HEK293 (cell line): ENCODE measurements around the gene PPP1R14C.

Experiments
- CTCF ChIP-seq: fragments of 450-650 bp; formaldehyde crosslinking; IDR thresholded peaks from 2 replicates; pipeline ENCODE4 v1.5.1; 2016; ENCODE audit warnings: missing biosample characterization, missing genetic modification characterization
- REPIN1 ChIP-seq: fragments of 450-650 bp; formaldehyde crosslinking; IDR thresholded peaks from 2 replicates; pipeline ENCODE4 v1.5.1; 2017; ENCODE audit warnings: missing biosample characterization, missing genetic modification characterization, low read depth
- YY1 ChIP-seq: fragments of 450-650 bp; formaldehyde crosslinking; IDR thresholded peaks from 2 replicates; pipeline ENCODE4 v1.5.1; 2018; ENCODE audit warnings: missing biosample characterization, missing genetic modification characterization
- ZBTB20 ChIP-seq: fragments of 450-650 bp; formaldehyde crosslinking; IDR thresholded peaks from 2 replicates; pipeline ENCODE4 v1.5.1; 2016; ENCODE audit warnings: missing biosample characterization, missing genetic modification characterization
- ZFP37 ChIP-seq: fragments of 450-650 bp; formaldehyde crosslinking; IDR thresholded peaks from 2 replicates; pipeline ENCODE4 v1.5.1; 2016; ENCODE audit warnings: missing biosample characterization, missing genetic modification characterization
- ZNF146 ChIP-seq: fragments of 450-650 bp; formaldehyde crosslinking; IDR thresholded peaks from 2 replicates; pipeline ENCODE4 v1.5.1; 2016; ENCODE audit warnings: missing biosample characterization, missing genetic modification characterization
- ZNF221 ChIP-seq: fragments of 450-650 bp; formaldehyde crosslinking; IDR thresholded peaks from 2 replicates; pipeline ENCODE4 v1.5.1; 2017; ENCODE audit warnings: missing biosample characterization, missing genetic modification characterization, borderline replicate concordance
- ZNF274 ChIP-seq, 2 experiments: fragments of 200-500 bp in 1 of 2; fragments of 450-650 bp in 1 of 2; sonication (Bioruptor generic) in 1 of 2; formaldehyde crosslinking in 1 of 2; IDR thresholded peaks; 2 replicates each; pipeline versions ENCODE4 v1.5.1 to v1.6.1; 2014 to 2016; ENCODE audit warnings: borderline replicate concordance in 1 of 2, inconsistent platforms in 1 of 2, low read length in 1 of 2, missing biosample characterization in 1 of 2, missing genetic modification characterization in 1 of 2
- ZNF530 ChIP-seq: fragments of 450-650 bp; formaldehyde crosslinking; IDR thresholded peaks from 2 replicates; pipeline ENCODE4 v1.5.1; 2016; ENCODE audit warnings: low read depth, missing biosample characterization, missing genetic modification characterization
- ZNF571 ChIP-seq: fragments of 450-650 bp; formaldehyde crosslinking; IDR thresholded peaks from 2 replicates; pipeline ENCODE4 v1.5.0; 2017; ENCODE audit warnings: missing biosample characterization, missing genetic modification characterization
- ZNF707 ChIP-seq: fragments of 450-650 bp; formaldehyde crosslinking; IDR thresholded peaks from 2 replicates; pipeline ENCODE4 v1.5.1; 2016; ENCODE audit warnings: missing biosample characterization, missing genetic modification characterization
- ZSCAN16 ChIP-seq: fragments of 450-650 bp; formaldehyde crosslinking; IDR thresholded peaks from 2 replicates; pipeline ENCODE4 v1.5.1; 2016; ENCODE audit warnings: missing biosample characterization, missing genetic modification characterization
- TF ChIP-seq, protein P1 (sequence below): fragments of 450-650 bp; formaldehyde crosslinking; IDR thresholded peaks from 2 replicates; pipeline ENCODE4 v1.5.1; 2016; ENCODE audit warnings: missing biosample characterization, missing genetic modification characterization

DNA sequence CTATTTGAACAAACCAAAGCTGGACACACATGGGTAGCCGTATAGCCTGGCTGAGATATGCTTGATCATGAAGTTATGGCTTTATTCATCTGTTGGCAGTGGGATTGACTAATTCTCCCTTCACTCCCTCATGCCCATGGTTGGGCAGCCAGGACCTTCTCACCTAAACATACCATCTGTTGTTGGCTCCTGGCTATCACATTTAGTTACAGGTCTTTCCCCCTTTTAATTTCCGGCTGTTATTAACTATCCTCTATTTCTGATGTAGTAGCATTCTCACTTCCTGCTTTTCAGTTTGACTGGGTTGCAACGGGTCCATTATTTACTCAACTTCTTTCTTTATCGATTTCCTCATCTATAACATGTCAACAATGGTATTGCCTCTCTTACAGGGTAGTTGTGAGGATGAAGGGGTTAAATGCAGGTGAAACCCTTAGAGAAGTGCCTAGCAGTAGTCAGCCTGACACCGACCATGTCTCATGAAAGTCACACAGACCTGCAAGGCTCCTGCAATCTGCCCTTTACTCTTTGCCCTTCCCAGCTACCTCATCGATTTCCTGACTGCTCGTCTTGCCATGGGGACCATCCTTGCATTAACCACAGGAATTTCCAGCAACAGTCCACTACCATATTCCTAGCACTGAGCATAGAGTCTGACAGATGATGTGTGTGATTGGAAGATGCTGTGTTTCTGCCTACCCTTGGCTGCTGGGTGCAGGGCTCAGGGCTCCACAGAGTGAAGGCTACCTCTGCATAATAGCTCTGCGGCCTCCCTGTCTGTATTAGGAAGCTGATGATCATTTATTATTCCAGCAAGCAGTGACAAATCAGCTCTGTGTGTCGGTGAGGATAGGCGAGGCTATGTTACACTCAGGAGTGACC lies 42.2 kb downstream of the PPP1R14C start:
- TF ChIP-seq REPIN1 (tag by site-specific recombination) (no peak), ZNF707 (no peak), CTCF (tag by site-specific recombination) (no peak), ZNF274 (IDR thresholded peaks at IDR 0.05; ENCODE audit: low read length) (no peak), ZNF274 (tag by site-specific recombination; IDR thresholded peaks at IDR 0.05; ENCODE audit: borderline replicate concordance) (no peak), ZFP37 (tag by site-specific recombination) (no peak), ZNF530 (tag by site-specific recombination) (no peak), ZNF571 (tag by site-specific recombination) (no peak), ZNF146 (no peak), ZBTB20 (no peak), ZNF221 (no peak), ZSCAN16 (no peak), YY1 (no peak)
- TF ChIP-seq, protein P1, sequence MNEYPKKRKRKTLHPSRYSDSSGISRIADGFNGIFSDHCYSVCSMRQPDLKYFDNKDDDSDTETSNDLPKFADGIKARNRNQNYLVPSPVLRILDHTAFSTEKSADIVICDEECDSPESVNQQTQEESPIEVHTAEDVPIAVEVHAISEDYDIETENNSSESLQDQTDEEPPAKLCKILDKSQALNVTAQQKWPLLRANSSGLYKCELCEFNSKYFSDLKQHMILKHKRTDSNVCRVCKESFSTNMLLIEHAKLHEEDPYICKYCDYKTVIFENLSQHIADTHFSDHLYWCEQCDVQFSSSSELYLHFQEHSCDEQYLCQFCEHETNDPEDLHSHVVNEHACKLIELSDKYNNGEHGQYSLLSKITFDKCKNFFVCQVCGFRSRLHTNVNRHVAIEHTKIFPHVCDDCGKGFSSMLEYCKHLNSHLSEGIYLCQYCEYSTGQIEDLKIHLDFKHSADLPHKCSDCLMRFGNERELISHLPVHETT (tag by site-specific recombination) = no peak
